Liver (tissue), 3 donors: ENCODE data around the gene PCBD1.

Source experiments
- CTCF ChIP-seq: fragments of 150-350 bp; IDR thresholded peaks from 2 replicates; pipeline ENCODE4 v1.5.1; 2017; ENCODE audit warnings: improper control_type of control experiment, low read depth, low read length; ENCODE audit not compliant: missing input control
- EGR1 ChIP-seq, 2 donors: IDR thresholded peaks; 2 replicates each; pipeline ENCODE4 v1.6.1; 2016 to 2018; ENCODE audit warnings: antibody characterized with exemption in 2 of 2, low read depth in 2 of 2
- GABPA ChIP-seq, 2 donors: IDR thresholded peaks in 1 of 2; conservative IDR thresholded peaks in 1 of 2; 2 replicates each; pipeline ENCODE4 v1.6.1; 2016; ENCODE audit warnings: antibody characterized with exemption in 2 of 2, mild to moderate bottlenecking in 1 of 2, moderate library complexity in 1 of 2
- JUND ChIP-seq, 2 donors: IDR thresholded peaks; 2 replicates each; pipeline ENCODE4 v1.6.1; 2016; ENCODE audit warnings: antibody characterized with exemption in 2 of 2
- MAX ChIP-seq: IDR thresholded peaks from 2 replicates; pipeline ENCODE4 v1.6.1; 2016; ENCODE audit warnings: antibody characterized with exemption
- NR2F2 ChIP-seq: IDR thresholded peaks from 2 replicates; pipeline ENCODE4 v1.6.1; 2016; ENCODE audit warnings: antibody characterized with exemption
- RXRA ChIP-seq, 2 donors: IDR thresholded peaks; 2 replicates each; pipeline ENCODE4 v1.6.1; 2017 to 2018; ENCODE audit warnings: antibody characterized with exemption in 2 of 2, mild to moderate bottlenecking in 1 of 2
- TAF1 ChIP-seq: conservative IDR thresholded peaks from 2 replicates; pipeline ENCODE4 v1.6.1; 2016; ENCODE audit warnings: antibody characterized with exemption, mild to moderate bottlenecking
- ZBTB33 ChIP-seq: IDR thresholded peaks from 2 replicates; pipeline ENCODE4 v1.6.1; 2016; ENCODE audit warnings: antibody characterized with exemption
- donor health status: healthy.
- donor health status: healthy.

- TF ChIP-seq CTCF: no peak
- TF ChIP-seq GABPA (IDR thresholded peaks at IDR 0.05 in 1 of 2, conservative IDR thresholded peaks at IDR 0.05 in 1 of 2): no peak
- TF ChIP-seq RXRA (IDR thresholded peaks at IDR 0.05): no peak
- TF ChIP-seq MAX: no peak
- TF ChIP-seq ZBTB33: no peak
- no peak for TF ChIP-seq JUND (IDR thresholded peaks at IDR 0.05)
- no peak for TF ChIP-seq EGR1 (IDR thresholded peaks at IDR 0.05; ENCODE audit: low read depth in 2 of 2)
- TF ChIP-seq NR2F2: no peak
- no peak for TF ChIP-seq TAF1
These were observed 31.9 kb downstream of the PCBD1 start for GRCh38 chr10:70856454-70856853.
